Measurements from ENCODE around the gene ZNF667.

The ZNF667 gene

DNA sequence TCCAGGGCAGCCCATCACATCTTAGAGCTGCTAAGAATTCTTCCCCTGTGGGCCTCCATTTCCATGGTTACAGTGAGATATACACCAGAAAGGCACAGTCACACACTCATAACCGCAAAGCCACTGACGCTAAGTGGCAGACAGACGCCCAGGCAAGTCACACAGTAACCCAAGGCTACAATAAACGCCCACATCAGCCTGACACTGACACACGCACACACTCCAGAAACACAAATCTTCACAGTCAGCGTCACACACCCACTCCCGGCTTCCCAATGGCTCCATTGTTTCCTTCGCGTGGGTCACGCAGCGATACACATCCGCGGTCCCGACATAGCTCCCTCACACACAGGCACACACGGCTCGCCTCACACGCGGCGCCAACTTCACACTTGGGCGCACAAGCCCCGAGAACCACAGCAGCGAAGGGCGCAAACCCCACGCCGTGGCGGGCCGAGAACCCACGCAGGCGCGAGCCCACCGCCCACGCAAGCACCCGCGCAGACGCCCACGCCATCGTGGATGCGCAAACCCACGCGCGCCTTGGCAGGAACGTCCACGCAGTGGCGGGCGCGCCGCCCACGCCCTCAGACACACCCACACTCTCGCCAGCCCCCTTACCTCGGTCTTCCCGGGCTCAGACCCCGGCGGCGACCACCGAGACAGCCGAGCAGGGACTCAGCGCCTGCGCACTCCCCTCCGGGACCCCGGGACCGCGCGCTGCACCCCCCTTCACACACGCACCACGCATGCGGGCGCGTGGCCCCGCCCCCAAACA is at the start of gene ZNF667:
ZNF667 (minus strand) TSS at position 695 of the 778 bp plus-strand sequence. CDS start 14,975 bp downstream, outside the sequence.
- DNase-seq (ENCODE audit: low read depth), result peak; percentile 95

DNA sequence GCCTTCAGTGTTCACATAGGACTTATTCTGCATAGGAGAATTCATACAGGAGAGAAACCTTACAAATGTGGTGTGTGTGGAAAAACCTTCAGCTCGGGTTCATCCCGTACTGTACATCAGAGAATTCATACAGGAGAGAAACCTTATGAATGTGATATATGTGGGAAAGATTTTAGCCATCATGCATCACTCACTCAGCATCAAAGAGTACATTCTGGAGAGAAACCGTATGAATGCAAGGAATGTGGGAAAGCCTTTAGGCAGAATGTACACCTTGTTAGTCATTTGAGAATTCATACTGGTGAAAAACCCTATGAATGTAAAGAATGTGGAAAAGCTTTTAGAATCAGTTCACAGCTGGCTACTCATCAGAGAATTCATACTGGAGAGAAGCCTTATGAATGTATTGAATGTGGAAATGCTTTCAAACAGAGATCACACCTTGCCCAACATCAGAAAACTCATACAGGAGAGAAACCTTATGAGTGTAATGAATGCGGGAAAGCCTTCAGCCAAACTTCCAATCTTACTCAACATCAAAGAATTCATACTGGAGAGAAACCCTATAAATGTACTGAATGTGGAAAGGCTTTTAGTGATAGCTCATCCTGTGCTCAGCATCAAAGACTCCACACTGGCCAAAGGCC is 48.2 kb upstream of the ZNF667 start:
- DNase-seq (ENCODE audit: low read depth), result no peak

DNA sequence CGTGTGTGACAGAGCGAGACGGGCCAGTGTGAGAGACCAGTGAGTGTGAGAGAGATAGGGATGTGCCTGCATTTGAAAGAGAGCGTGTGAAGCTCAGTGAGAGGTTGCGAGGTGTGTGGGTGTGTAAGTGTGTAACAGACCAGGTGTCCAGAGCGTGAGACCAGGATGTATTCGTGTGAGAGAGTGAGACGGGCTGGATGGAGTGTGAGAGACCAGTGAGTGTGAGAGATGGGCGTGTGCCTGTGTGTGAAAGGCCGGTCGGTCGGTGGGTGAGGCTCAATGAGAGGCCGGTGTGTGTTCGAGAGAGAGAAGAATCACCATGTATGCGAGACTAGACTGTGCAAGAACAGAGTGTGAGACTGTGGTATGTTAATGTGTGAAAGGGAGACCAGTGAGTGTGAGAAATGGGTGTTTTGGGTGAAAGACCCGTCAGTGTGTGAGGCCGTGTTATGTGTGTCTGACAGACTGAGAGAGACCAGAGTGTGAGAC is 31.2 kb upstream of the ZNF667 start:
- DNase-seq (ENCODE audit: low read depth), result no peak

DNA sequence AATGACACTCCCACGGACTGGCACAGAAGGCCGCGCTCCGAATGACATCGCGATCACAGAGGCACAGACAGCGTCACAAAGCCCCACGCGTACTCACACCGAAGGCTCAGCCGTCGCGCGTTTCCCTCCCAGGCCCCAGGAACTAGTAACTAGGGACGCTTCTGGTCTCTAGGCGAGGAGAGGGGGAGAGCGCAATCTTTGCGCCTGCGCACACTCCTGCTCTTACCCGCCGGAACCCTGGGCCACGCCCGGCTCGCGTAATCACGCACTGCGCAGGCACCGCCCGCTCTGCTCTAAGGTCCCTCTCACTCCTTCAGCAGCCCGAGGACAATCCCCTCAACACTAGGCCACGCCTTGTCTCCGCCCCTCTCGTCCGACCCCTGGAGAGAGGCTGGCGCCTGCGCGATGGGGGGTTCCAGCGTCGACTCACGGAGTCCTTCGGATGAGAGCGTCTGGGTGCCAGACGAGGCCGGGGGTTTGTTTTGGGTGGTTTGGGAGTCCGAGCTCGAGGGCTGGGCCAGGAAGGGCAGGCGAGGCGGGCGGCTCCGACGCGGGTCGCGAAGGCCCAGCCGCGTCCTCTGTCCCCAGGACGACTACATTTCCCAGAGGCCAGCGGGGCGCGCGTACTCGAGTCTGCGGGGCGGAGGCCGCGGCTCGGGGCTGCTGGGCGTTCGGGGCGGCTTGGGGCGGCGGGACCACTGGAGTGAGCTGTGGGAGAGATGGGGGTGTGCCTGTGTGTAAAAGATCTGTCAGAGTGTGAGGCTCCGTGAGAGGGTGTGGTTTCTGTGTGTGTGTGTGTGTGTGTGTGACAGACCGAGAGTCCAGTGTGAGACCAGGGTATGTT is 30.5 kb upstream of the ZNF667 start, which contains the start of gene ZNF471:
ZNF471 (plus strand) TSS at position 410 of the 844 bp plus-strand sequence. CDS start 3,717 bp downstream, outside the sequence.
- peak; percentile 99 for DNase-seq (ENCODE audit: low read depth)

DNA sequence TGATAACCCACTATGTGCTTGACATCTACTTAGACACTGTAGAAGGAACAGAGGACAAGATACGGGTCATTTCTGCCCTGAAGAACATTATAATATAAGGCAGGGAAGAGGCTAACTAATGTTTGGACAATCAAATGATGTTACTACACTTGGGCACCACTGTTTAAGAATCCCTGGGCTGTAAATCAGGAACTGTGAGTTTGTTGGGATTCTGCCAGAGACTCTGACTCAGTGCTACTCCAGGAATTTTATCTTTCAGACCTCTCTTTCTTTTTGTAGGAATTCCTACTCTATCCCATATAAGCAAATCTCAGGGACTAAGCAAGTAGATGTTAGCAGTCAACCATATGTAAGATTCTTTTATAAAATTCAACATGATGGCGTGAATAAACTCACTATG is 27.4 kb upstream of the ZNF667 start:
- no peak for DNase-seq (ENCODE audit: low read depth)

DNA sequence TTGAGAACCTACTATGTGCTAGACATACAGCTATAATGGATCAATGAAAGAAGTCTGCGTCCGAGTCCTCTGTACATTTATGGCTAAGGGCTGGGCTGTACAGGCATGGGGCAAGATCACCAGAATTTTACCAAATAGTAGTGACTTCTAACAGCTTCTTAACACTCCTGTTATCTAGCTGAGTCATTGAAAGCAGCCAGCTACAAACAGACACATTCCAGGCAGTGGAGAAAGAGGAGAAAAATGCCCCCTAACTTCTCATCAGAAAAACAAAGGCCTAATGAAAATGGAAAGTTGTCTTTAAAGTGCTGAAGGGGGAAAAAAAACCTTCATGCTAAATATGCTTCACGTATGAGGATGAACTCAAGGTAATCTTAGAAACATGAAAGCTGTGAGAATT is 14.3 kb upstream of the ZNF667 start:
- DNase-seq (ENCODE audit: low read depth), result no peak

DNA sequence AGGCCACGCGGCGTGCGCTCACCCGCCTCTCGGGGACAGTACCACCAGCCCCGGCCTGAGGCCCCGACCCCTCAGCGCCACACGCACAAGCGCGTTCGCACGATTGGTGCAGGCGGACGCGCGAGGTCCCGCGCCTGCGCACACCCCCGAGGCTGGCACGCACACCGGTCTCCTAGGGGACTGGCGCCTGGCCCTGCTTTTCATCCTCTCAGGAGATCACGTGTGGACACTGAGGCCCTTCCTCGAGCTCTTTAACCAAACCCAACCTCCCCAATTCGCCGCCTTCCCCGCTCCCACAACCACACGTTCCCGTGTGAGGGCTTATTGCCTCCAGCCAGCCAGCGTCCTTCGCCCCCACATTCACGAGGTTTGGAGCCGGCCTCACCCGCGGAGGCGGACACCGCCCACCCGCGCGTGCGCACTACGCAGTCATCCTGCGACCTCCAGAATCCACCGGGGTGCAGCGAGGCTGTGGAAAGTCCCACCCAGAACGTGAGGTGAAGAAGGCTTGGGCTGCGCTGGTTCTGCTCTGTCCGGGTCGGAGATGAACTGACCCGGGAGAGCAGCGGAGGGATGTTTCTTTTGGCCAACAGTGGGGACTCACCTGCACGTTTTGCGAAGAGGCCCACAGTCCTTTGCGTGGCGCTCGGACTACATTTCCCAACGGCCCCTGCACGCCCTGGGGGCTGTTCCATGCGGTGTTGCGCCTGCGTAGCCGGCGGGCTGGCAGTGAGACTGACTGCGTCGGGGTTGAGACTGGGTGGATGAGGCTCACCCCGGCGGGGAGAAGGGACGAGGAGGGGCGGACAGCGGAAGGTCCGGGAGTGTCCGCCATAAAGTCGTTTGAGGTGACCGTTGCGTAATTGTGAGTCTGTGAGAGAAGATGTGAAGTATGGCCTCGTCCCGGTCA is 539 bp upstream of the ZNF667 start:
- peak; percentile 91 for DNase-seq (ENCODE audit: low read depth)

DNA sequence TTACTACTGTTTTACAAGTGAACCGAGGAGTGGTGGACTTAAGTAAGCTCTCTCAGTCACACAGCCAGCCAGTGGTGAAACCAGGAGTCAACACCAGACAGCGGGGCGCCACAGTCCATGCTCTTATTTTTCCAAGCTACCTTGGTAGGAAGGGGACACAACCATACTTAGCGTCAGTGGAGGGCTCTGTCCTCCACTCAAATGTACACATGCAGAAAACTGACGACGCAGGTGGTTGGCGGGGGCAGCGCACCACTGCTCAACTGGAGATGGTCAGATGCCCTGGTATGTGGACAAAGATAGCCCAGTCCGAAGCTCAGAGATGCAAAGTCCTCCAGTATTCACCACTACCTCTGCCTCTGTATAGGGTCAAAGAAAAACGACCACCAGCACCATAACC is 1.1 kb downstream of the ZNF667 start:
- DNase-seq (ENCODE audit: low read depth), result no peak

DNA sequence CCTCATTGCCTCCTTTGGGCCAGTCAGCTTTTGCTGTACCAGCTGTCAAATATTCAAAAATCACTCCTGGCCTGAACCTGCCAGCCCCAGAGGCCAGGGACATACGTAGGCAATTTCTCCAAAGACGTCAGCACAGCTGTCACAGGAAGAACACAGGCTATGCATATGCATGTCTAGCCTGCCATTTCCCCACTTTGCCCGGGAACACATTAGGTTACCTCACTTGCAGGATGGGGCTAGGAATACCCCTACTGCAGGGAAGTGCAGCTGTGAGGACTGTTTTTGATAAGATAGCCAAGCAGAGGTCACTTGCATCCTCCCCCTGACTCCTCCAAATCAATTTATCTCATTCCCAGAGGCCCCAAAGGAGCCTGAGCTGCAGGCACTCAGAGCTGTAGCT is 2.8 kb downstream of the ZNF667 start:
- no peak for DNase-seq (ENCODE audit: low read depth)

DNA sequence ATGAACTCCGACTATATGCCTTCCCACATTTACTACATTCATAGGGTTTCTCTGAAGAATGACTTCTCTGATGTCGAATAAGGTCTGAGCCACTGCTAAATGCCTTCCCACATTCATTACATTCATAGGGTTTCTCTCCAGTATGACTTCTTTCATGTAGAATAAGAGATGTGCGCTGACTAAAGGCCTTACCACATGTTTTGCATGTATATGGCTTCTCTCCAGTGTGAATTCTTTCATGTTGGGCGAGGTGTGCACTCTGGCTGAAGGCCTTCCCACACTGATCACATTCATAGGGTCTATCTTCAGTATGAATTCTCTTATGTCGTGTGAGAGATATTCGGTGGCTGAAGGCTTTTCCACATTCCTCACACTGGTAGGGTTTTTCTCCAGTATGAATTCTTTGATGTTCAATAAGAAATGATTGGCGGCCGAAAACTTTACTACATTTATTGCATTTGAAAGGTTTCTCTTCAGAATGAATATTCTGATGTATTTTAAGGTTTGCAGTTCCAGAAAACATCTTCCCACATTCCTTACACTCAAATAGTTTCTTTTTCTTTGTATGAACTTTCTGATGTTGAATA is 35.8 kb downstream of the ZNF667 start:
- no peak for DNase-seq (ENCODE audit: low read depth)

DNA sequence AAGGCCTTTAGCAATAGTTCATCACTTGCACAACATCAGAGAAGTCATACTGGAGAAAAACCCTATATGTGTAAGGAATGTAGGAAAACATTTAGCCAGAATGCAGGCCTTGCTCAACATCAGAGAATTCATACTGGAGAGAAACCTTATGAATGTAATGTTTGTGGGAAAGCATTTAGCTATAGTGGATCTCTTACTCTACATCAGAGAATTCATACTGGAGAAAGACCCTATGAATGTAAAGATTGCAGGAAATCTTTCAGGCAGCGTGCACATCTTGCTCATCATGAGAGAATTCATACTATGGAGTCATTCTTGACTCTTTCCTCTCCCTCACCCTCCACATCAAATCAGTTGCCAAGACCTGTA is 53.2 kb downstream of the ZNF667 start:
- no peak for DNase-seq (ENCODE audit: low read depth)

DNA sequence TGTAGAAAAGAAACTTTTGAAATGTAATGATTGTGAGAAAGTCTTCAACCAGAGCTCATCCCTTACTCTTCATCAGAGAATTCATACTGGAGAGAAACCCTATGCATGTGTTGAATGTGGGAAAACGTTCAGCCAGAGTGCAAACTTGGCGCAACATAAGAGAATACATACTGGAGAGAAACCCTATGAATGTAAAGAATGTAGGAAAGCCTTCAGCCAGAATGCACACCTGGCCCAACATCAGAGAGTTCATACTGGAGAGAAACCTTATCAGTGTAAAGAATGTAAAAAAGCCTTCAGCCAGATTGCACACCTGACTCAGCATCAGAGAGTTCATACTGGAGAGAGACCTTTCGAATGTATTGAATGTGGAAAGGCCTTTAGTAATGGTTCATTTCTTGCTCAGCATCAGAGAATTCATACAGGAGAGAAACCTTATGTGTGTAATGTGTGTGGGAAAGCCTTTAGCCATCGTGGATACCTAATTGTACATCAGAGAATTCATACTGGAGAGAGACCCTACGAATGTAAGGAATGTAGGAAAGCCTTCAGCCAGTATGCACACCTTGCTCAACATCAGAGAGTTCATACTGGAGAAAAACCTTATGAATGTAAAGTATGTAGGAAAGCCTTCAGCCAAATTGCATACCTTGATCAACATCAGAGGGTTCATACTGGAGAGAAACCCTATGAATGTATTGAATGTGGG is 53.7 kb downstream of the ZNF667 start:
- DNase-seq (ENCODE audit: low read depth), result no peak

DNA sequence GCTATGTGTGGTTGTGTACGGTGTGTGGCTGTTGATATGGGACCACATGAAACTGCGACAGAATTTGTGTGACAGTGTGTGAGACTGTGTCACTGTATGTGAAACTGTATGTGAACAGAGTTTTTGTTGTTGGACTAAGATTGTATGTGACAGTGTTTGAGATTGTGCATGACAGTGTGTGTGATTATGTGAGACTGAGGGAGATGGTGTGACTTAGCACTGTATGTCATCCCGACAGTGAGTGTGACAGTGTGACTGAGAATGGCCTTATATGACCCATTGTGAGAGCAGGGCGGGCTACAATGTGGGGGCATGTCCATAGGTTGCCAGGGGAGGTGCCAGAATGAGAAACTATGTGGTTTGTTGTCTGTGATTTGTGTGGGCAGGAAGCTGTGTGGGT is 72.1 kb downstream of the ZNF667 start:
- no peak for DNase-seq (ENCODE audit: low read depth)

DNA sequence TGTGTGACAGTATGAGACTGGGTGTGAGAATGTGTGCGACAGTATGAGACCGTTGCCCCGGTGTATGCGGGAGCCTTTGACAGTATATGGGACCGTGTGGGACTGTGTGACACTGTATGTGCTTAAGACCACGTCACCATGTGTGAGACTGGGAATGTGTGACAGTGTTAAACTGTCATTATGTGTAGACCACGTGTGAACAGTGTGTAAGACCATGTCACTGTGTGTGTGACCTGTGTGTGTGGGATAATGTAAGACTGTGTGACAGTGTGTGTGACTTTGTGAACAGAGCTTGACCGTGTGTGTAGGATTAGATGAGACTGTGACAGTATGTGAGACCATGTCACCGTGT is 72.5 kb downstream of the ZNF667 start:
- no peak for DNase-seq (ENCODE audit: low read depth)

DNA sequence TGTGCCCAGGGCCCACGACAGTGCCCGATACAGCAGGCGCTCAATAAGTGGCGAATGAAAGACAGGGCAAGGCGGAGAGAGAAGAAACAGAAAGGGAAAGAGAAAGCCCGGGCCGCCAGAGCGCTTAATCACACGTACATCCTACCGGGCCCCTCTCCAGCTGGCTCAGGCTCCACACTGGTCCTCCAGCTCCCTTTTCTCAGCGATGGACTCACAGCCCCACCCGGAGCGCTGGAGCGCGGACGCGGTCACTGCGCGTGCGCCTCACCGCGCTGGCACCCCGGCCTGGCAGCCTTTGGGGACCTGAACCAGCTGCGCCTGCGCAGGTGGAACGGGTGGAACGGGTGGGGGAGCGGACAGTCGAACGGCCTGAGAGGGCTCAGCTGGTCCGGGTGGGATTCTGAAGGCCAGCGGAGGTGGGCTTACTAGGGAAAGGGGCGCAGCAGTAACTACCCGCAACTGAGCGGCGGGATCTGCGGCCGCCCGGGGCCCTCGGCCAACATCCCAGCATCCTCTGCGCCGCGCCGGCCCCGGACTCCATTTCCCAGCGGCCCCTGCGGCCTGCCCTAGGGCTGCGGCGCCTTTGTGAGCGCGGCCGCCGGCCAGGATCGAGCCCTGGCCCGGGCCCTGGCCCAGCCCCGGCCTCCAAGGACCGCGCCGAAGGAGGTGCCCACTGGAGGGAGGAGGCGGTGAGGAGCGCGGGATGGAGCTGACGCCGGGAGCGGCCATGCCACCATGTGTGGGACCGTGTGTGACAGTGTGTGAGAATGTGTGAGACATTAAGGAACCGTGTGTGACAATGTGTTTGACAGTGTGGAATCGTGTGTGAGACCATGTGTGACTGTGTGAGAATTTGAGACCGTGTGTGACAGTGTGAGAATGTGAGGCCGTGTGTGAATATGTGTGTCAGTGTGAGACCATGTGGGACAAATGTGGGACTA is 73.1 kb downstream of the ZNF667 start, which contains the start of gene ZNF583:
ZNF583 (plus strand) TSS at position 569 of the 941 bp plus-strand sequence. CDS start 2,783 bp downstream, outside the sequence.
- peak; percentile 94 for DNase-seq (ENCODE audit: low read depth)

DNA sequence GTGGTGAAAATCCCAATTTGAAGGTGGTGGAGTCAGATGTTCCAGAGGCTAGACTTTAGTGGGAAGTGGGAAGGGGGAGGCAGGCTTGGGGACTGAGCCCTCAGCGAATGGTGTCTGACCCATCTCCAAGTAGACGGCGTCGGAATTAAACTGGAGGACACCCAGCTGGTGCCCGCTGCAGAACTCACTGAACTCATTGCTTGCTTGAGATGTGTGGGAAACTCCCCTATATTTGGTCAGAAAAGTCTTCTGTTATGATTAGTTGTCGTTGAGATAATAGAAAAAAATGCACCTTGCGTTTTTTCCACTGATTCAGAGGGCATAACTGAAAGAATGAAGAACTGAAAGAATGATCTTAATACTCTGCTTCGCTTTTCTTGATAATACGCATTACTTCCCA is 73.9 kb downstream of the ZNF667 start:
- DNase-seq (ENCODE audit: low read depth), result no peak

DNA sequence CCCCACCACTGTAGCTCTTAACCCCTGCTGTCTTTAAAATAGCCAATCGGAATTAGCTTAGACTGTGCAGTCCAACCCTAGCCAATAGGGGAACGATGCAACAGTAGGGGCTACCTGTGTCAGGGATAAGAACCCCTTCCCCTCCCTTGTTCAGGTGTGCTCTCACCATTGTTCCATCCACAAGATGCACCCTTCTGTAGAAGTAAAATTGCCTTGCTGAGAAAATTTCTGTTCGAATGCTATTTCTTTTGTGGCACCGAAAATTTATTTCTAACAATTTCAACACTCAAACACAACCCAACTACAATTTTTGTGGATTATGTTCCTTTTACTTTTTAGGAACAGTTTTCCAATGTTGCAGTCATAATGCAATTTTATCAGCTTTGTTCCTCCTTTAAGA is 76.7 kb downstream of the ZNF667 start:
- no peak for DNase-seq (ENCODE audit: low read depth)

DNA sequence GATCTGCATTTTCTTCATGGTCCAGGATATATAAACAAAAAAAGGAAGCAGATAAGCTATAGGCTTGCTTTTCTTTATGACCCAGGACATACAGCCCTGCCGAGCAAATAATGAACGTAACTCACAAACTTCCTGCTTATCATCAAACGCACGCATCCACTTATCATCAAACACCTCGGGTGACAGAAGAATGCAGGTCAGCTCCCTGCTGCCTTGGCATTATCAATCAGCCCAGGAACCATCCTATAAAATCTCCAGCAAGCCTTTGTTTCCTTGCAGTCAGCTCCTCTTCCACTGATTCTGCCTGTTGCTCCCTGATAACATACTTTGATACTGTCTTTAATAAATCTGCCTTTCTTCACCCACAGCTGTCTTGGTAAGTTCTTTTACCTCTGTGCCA is 78.3 kb downstream of the ZNF667 start:
- peak; percentile 97 for DNase-seq (ENCODE audit: low read depth)

Data from CMK (cell line).